HepG2 (cell line): ENCODE data around the gene KHNYN. TPM values are rescaled to one million over a fixed set of nuclear protein-coding genes. Genes with fewer than 3 reads are reported as not detected.
A peak's percentile ranks its signal among the peaks of the same experiment; 100 is the strongest.

ENCODE experiments used
- E2F2 ChIP-seq: sonication (generic); formaldehyde crosslinking; IDR thresholded peaks from 2 replicates; pipeline ENCODE4 v1.4.0; 2020; ENCODE audit warnings: missing genetic modification reagents, borderline replicate concordance
- EED ChIP-seq: sonication (generic); formaldehyde crosslinking; IDR thresholded peaks from 2 replicates; pipeline ENCODE4 v1.5.0; 2020; ENCODE audit warnings: mild to moderate bottlenecking, missing genetic modification reagents
- IKZF1 ChIP-seq: fragments of 450-650 bp; IDR thresholded peaks from 2 replicates; pipeline ENCODE4 v1.7.1; 2016
- IRX3 ChIP-seq: sonication (generic); formaldehyde crosslinking; IDR thresholded peaks from 2 replicates; pipeline ENCODE4 v1.8.1; 2023; ENCODE audit warnings: mild to moderate bottlenecking, low read depth, missing genetic modification reagents, borderline replicate concordance
- KDM5B ChIP-seq: sonication (generic); formaldehyde crosslinking; IDR thresholded peaks from 2 replicates; pipeline ENCODE4 v1.4.0; 2020; ENCODE audit warnings: missing genetic modification reagents, mild to moderate bottlenecking, borderline replicate concordance
- MYC ChIP-seq: sonication (generic); formaldehyde crosslinking; IDR thresholded peaks from 2 replicates; pipeline ENCODE4 v1.9.0; 2021; ENCODE audit warnings: missing genetic modification reagents, borderline replicate concordance
- NAIF1 ChIP-seq: sonication (generic); formaldehyde crosslinking; IDR thresholded peaks from 2 replicates; pipeline ENCODE4 v1.5.0; 2020; ENCODE audit warnings: mild to moderate bottlenecking, missing genetic modification reagents, borderline replicate concordance
- NBN ChIP-seq: fragments of 450-650 bp; conservative IDR thresholded peaks from 2 replicates; pipeline ENCODE4 v1.6.1; 2017
- PPARG ChIP-seq: conservative IDR thresholded peaks from 2 replicates; pipeline ENCODE4 v1.6.1; 2016; ENCODE audit warnings: missing biosample characterization, missing genetic modification reagents
- RFX5 ChIP-seq: IDR thresholded peaks from 2 replicates; pipeline ENCODE4 v1.6.1; 2011; ENCODE audit warnings: low read depth, low read length, improper control_type of control experiment
- SNAI1 ChIP-seq: sonication (generic); formaldehyde crosslinking; IDR thresholded peaks from 2 replicates; pipeline ENCODE4 v1.5.0; 2020; ENCODE audit warnings: mild to moderate bottlenecking, missing genetic modification reagents, borderline replicate concordance
- SPEN ChIP-seq: sonication (generic); formaldehyde crosslinking; IDR thresholded peaks from 2 replicates; pipeline ENCODE4 v1.5.1; 2020; ENCODE audit warnings: low read depth, mild to moderate bottlenecking, missing genetic modification reagents
- STAT6 ChIP-seq: sonication (generic); formaldehyde crosslinking; IDR thresholded peaks from 2 replicates; pipeline ENCODE4 v1.4.0; 2020; ENCODE audit warnings: missing genetic modification reagents, mild to moderate bottlenecking, borderline replicate concordance
- TEAD2 ChIP-seq: sonication (generic); formaldehyde crosslinking; IDR thresholded peaks from 2 replicates; pipeline ENCODE4 v1.9.0; 2021; ENCODE audit warnings: missing genetic modification reagents
- TMF1 ChIP-seq: sonication (generic); formaldehyde crosslinking; IDR thresholded peaks from 2 replicates; pipeline ENCODE4 v1.8.1; 2022; ENCODE audit warnings: low read depth, missing genetic modification reagents
- TOPORS ChIP-seq: sonication (generic); formaldehyde crosslinking; IDR thresholded peaks from 2 replicates; pipeline ENCODE4 v1.8.0; 2023; ENCODE audit warnings: mild to moderate bottlenecking, missing genetic modification reagents
- YEATS4 ChIP-seq: sonication (generic); formaldehyde crosslinking; IDR thresholded peaks from 2 replicates; pipeline ENCODE4 v1.4.0; 2020; ENCODE audit warnings: missing genetic modification reagents, borderline replicate concordance
- ZBTB38 ChIP-seq: sonication (generic); formaldehyde crosslinking; IDR thresholded peaks from 2 replicates; pipeline ENCODE4 v1.5.1; 2020; ENCODE audit warnings: mild to moderate bottlenecking, missing genetic modification reagents
- ZBTB4 ChIP-seq: sonication (generic); formaldehyde crosslinking; IDR thresholded peaks from 2 replicates; pipeline ENCODE4 v1.4.0; 2020; ENCODE audit warnings: missing genetic modification reagents, mild to moderate bottlenecking, borderline replicate concordance
- ZNF430 ChIP-seq: sonication (generic); formaldehyde crosslinking; IDR thresholded peaks from 2 replicates; pipeline ENCODE4 v1.9.0; 2021; ENCODE audit warnings: mild to moderate bottlenecking, missing genetic modification reagents
- ZNF446 ChIP-seq: sonication (generic); formaldehyde crosslinking; IDR thresholded peaks from 2 replicates; pipeline ENCODE4 v1.5.0; 2020; ENCODE audit warnings: mild to moderate bottlenecking, missing genetic modification reagents
- ZNF773 ChIP-seq: sonication (generic); formaldehyde crosslinking; IDR thresholded peaks from 2 replicates; pipeline ENCODE4 v1.4.0; 2020; ENCODE audit warnings: missing genetic modification reagents, borderline replicate concordance
- polyA plus RNA-seq, 8 experiments: library from polyadenylated mRNA; depleted of rRNA in 3 of 8; stranded (reverse) in 7 of 8; unstranded in 1 of 8; fragments of >200 nt; fragmentation: Illumina TruSeq in 4 of 8; extraction: Trizol in 4 of 8; gene quantifications; 2 replicates each; pipeline versions ENCODE4 v1.2.1 to v1.2.3, GENCODE V29; 2011 to 2016; ENCODE audit warnings: low read depth in 4 of 8, missing spikeins in 1 of 8, mixed read lengths in 1 of 8; ENCODE audit not compliant: insufficient read depth in 1 of 8
- total RNA-seq, 5 experiments: library from RNA; depleted of rRNA; stranded (reverse); fragments of >200 nt; fragmentation: Illumina TruSeq; extraction: Trizol; gene quantifications; 2 replicates each; pipeline ENCODE4 v1.2.3, GENCODE V29; 2016; ENCODE audit warnings: low read depth in 1 of 5

The KHNYN gene
- total and polyA plus RNA-seq, 2 of the 13 experiments (the other 11 are each of a cell fraction or from before 2014, with no cell fraction given) = 52.8 to 75.7 TPM

GRCh38 chr14:24430682-24431568 is 1.2 kb downstream of the KHNYN start (continued):
- TF ChIP-seq TOPORS (CRISPR knock-in tag) (peak; percentile 55; the same call in 1 of the 2 replicates), TMF1 (CRISPR knock-in tag) (0 out of 2 replicates have a peak, but pooled peaks have one; percentile 28), ZBTB38 (CRISPR knock-in tag) (peak; percentile 95), NAIF1 (CRISPR knock-in tag) (no peak), STAT6 (CRISPR knock-in tag) (no peak), ZNF773 (0 out of 2 replicates have a peak, but pooled peaks have one; percentile 38), RFX5 (no peak), PPARG (no peak), TEAD2 (CRISPR knock-in tag) (0 out of 2 replicates have a peak, but pooled peaks have one; percentile 76), IRX3 (no peak), YEATS4 (CRISPR knock-in tag) (no peak), IKZF1 (no peak), MYC (peak; percentile 52), KDM5B (CRISPR knock-in tag) (peak; percentile 44; the same call in 1 of the 2 replicates), ZBTB4 (CRISPR knock-in tag) (peak; percentile 42; the same call in 1 of the 2 replicates), EED (CRISPR knock-in tag) (0 out of 2 replicates have a peak, but pooled peaks have one; percentile 56), ZNF446 (CRISPR knock-in tag) (no peak), ZNF430 (peak; percentile 54; the same call in 1 of the 2 replicates), SPEN (CRISPR knock-in tag) (peak; percentile 48; the same call in 1 of the 2 replicates), E2F2 (0 out of 2 replicates have a peak, but pooled peaks have one; percentile 57), SNAI1 (CRISPR knock-in tag) (0 out of 2 replicates have a peak, but pooled peaks have one; percentile 43), NBN (no peak)
